ENCODE data around the gene ZC3H6.
"Not testable (repeated sequence)": the region's sequence is repeated elsewhere in the genome, so short reads cannot be mapped to it uniquely, and the experiment has no call there.

ZC3H6 gene

GRCh38 chr2:112332123-112332696 lies 56.8 kb downstream of the ZC3H6 start:
- DNase-seq (ENCODE audit: low read depth in 2 of 2), result no peak

GRCh38 chr2:112335600-112335999 lies 60.2 kb downstream of the ZC3H6 start:
- DNase-seq (ENCODE audit: low read depth in 2 of 2), result no peak

- DNase-seq (ENCODE audit: low read depth in 2 of 2), result no peak
Measured at GRCh38 chr2:112339986-112340385, 64.6 kb downstream of the ZC3H6 start.

- no peak for DNase-seq (ENCODE audit: low read depth in 2 of 2)
Measured at GRCh38 chr2:112340475-112341267, 65.3 kb downstream of the ZC3H6 start.

- no peak for DNase-seq (ENCODE audit: low read depth in 2 of 2)
Measured at GRCh38 chr2:112342067-112342550, 66.7 kb downstream of the ZC3H6 start.

- DNase-seq (ENCODE audit: low read depth in 2 of 2), result no peak
Measured at GRCh38 chr2:112343827-112344585, 68.6 kb downstream of the ZC3H6 start.

GRCh38 chr2:112345030-112346027 lies 69.9 kb downstream of the ZC3H6 start:
- DNase-seq (ENCODE audit: low read depth in 2 of 2), result no peak

GRCh38 chr2:112352292-112352691 lies 76.9 kb downstream of the ZC3H6 start:
- not testable (repeated sequence) for DNase-seq (ENCODE audit: low read depth in 2 of 2)

GRCh38 chr2:112352809-112353603 lies 77.6 kb downstream of the ZC3H6 start:
- DNase-seq (ENCODE audit: low read depth in 2 of 2), result not testable (repeated sequence)

- DNase-seq (ENCODE audit: low read depth in 2 of 2), result not testable (repeated sequence)
Measured at GRCh38 chr2:112354335-112354734, 78.9 kb downstream of the ZC3H6 start.

- not testable (repeated sequence) for DNase-seq (ENCODE audit: low read depth in 2 of 2)
Measured at GRCh38 chr2:112360055-112360454, 84.7 kb downstream of the ZC3H6 start.
